Stimulated activated naive CD8-positive, alpha-beta T cell treated with anti-CD3 and anti-CD28 coated beads, Interleukin-15, amount 100 ng/mL, for 72 hours (primary cell): Measurements from ENCODE around the gene ARHGAP45.
A peak's percentile ranks its signal among the peaks of the same experiment; 100 is the strongest.
"Not testable (repeated sequence)": the region's sequence is repeated elsewhere in the genome, so short reads cannot be mapped to it uniquely, and the experiment has no call there.

Experiments used
- ATAC-seq: fragments of 150-1000 bp; cut with Tn5 transposase; 2 replicates; pipeline ENCODE4 v1.10.0; 2021; ENCODE audit warnings: mild to moderate bottlenecking, moderate library complexity
- DNase-seq, 2 donors: peaks; one replicate each; pipeline ENCODE4 v3.0.0; 2021 to 2022
- H3K27ac Mint-ChIP-seq, 2 donors: one replicate each; pipeline ENCODE4 v1.8.0; 2022; ENCODE audit warnings: mild to moderate bottlenecking in 2 of 2, mixed read lengths in 2 of 2, moderate library complexity in 2 of 2
- H3K27me3 Mint-ChIP-seq: one replicate; pipeline ENCODE4 v1.8.0; 2022; ENCODE audit warnings: mixed read lengths
- H3K4me1 Mint-ChIP-seq: one replicate; pipeline ENCODE4 v1.8.0; 2022; ENCODE audit warnings: mild to moderate bottlenecking, mixed read lengths
- H3K4me3 Mint-ChIP-seq, 2 donors: one replicate each; pipeline ENCODE4 v1.8.0; 2022; ENCODE audit warnings: mild to moderate bottlenecking in 2 of 2, mixed read lengths in 2 of 2, moderate library complexity in 1 of 2
- H3K9me3 Mint-ChIP-seq, 2 donors: one replicate each; pipeline ENCODE4 v1.8.0; 2022; ENCODE audit warnings: mixed read lengths in 2 of 2

Gene ARHGAP45

GRCh38 chr19:1107661-1108261 is 40.8 kb downstream of the ARHGAP45 start:
- DNase-seq (no peak), ATAC-seq (no peak)
- no peaks in the 10 kb centered on the region for H3K27me3 Mint-ChIP-seq
- H3K27ac Mint-ChIP-seq: peak overlapping the region in 1 of 2 donors; percentile 59
- no peaks in the 10 kb centered on the region for H3K9me3 Mint-ChIP-seq
- H3K4me3 Mint-ChIP-seq: no peak overlapping the region
- peaks cover 31% of the 10 kb centered on the region for H3K4me1 Mint-ChIP-seq

- ATAC-seq (no peak), DNase-seq (no peak)
- Mint-ChIP-seq H3K27me3 (no peaks in the 10 kb centered on the region), H3K4me1 (peaks cover 30% of the 10 kb centered on the region), H3K9me3 (no peaks in the 10 kb centered on the region), H3K4me3 (no peak overlapping the region), H3K27ac (peak overlapping the region in 1 of 2 donors; percentile 87)
Observed at GRCh38 chr19:1108291-1109031, 41.5 kb downstream of the ARHGAP45 start.

- Mint-ChIP-seq H3K27me3 (no peaks in the 10 kb centered on the region), H3K27ac (no peak overlapping the region), H3K4me3 (no peak overlapping the region), H3K4me1 (peaks cover 35% of the 10 kb centered on the region), H3K9me3 (no peaks in the 10 kb centered on the region)
- no peak for DNase-seq
- ATAC-seq: no peak
Observed at GRCh38 chr19:1109032-1109551, 42.1 kb downstream of the ARHGAP45 start.

GRCh38 chr19:1109697-1110671 is 43.0 kb downstream of the ARHGAP45 start:
- DNase-seq (no peak), ATAC-seq (no peak)
- no peak overlapping the region for H3K27ac Mint-ChIP-seq
- H3K27me3 Mint-ChIP-seq: no peaks in the 10 kb centered on the region
- H3K4me3 Mint-ChIP-seq: no peak overlapping the region
- H3K9me3 Mint-ChIP-seq: no peaks in the 10 kb centered on the region
- H3K4me1 Mint-ChIP-seq: peaks cover 33% of the 10 kb centered on the region

- H3K27ac Mint-ChIP-seq: peak overlapping the region in 1 of 2 donors; percentile 85
- no peaks in the 10 kb centered on the region for H3K27me3 Mint-ChIP-seq
- no peaks in the 10 kb centered on the region for H3K9me3 Mint-ChIP-seq
- no peak overlapping the region for H3K4me3 Mint-ChIP-seq
- no peak for DNase-seq
- no peak for ATAC-seq
- H3K4me1 Mint-ChIP-seq: peaks cover 25% of the 10 kb centered on the region
Observed at GRCh38 chr19:1110809-1111640, 44.1 kb downstream of the ARHGAP45 start.

GRCh38 chr19:1111641-1112267 is 44.8 kb downstream of the ARHGAP45 start:
- peaks cover 19% of the 10 kb centered on the region for H3K4me1 Mint-ChIP-seq
- ATAC-seq (no peak), DNase-seq (no peak)
- no peak overlapping the region for H3K27ac Mint-ChIP-seq
- no peak overlapping the region for H3K4me3 Mint-ChIP-seq
- H3K27me3 Mint-ChIP-seq: no peaks in the 10 kb centered on the region
- H3K9me3 Mint-ChIP-seq: no peaks in the 10 kb centered on the region

GRCh38 chr19:1112268-1113029 is 45.5 kb downstream of the ARHGAP45 start:
- peaks cover 12% of the 10 kb centered on the region for H3K4me1 Mint-ChIP-seq
- no peaks in the 10 kb centered on the region for H3K9me3 Mint-ChIP-seq
- no peak for DNase-seq
- no peak for ATAC-seq
- no peaks in the 10 kb centered on the region for H3K27me3 Mint-ChIP-seq
- peak overlapping the region in 1 of 2 donors; percentile 67 for H3K27ac Mint-ChIP-seq
- no peak overlapping the region for H3K4me3 Mint-ChIP-seq

- peak; percentile 80 to 86 for DNase-seq
- no peaks in the 10 kb centered on the region for H3K9me3 Mint-ChIP-seq
- peaks cover 12% of the 10 kb centered on the region for H3K4me1 Mint-ChIP-seq
Observed at GRCh38 chr19:1113030-1113985, 46.3 kb downstream of the ARHGAP45 start.

GRCh38 chr19:1113986-1114483 is 47.1 kb downstream of the ARHGAP45 start:
- Mint-ChIP-seq H3K27me3 (no peaks in the 10 kb centered on the region), H3K4me1 (peaks cover 12% of the 10 kb centered on the region), H3K27ac (peak overlapping the region in 1 of 2 donors; percentile 19), H3K4me3 (no peak overlapping the region), H3K9me3 (no peaks in the 10 kb centered on the region)
- DNase-seq (no peak), ATAC-seq (no peak)

More at GRCh38 chr19:1113030-1113985, 46.3 kb downstream of the ARHGAP45 start:
- Mint-ChIP-seq H3K27me3 (no peaks in the 10 kb centered on the region), H3K27ac (peak overlapping the region in 1 of 2 donors; percentile 67), H3K4me3 (no peak overlapping the region)
- peak; percentile 78 for ATAC-seq

GRCh38 chr19:1114728-1115127 is 47.8 kb downstream of the ARHGAP45 start:
- peak overlapping the region in 1 of 2 donors; percentile 90 for H3K27ac Mint-ChIP-seq
- H3K9me3 Mint-ChIP-seq, H3K4me3 Mint-ChIP-seq, H3K27me3 Mint-ChIP-seq, DNase-seq, ATAC-seq: not testable (repeated sequence)
- peaks cover 12% of the 10 kb centered on the region for H3K4me1 Mint-ChIP-seq

GRCh38 chr19:1115646-1116420 is 48.9 kb downstream of the ARHGAP45 start:
- no peaks in the 10 kb centered on the region for H3K9me3 Mint-ChIP-seq
- no peak for DNase-seq
- H3K4me3 Mint-ChIP-seq: no peak overlapping the region
- H3K27ac Mint-ChIP-seq: peak overlapping the region in 1 of 2 donors; percentile 34
- peaks cover 12% of the 10 kb centered on the region for H3K4me1 Mint-ChIP-seq
- no peaks in the 10 kb centered on the region for H3K27me3 Mint-ChIP-seq
- no peak for ATAC-seq
